GM19324 (cell line): ENCODE measurements around the gene NUP210.

ENCODE experiments used
- ATAC-seq: cut with Tn5 transposase; IDR thresholded peaks from one replicate; pipeline ENCODE4 v1.9.1; 2021; ENCODE audit warnings: mild to moderate bottlenecking, moderate library complexity; ENCODE audit not compliant: unreplicated experiment, low FRiP score

Gene NUP210

DNA sequence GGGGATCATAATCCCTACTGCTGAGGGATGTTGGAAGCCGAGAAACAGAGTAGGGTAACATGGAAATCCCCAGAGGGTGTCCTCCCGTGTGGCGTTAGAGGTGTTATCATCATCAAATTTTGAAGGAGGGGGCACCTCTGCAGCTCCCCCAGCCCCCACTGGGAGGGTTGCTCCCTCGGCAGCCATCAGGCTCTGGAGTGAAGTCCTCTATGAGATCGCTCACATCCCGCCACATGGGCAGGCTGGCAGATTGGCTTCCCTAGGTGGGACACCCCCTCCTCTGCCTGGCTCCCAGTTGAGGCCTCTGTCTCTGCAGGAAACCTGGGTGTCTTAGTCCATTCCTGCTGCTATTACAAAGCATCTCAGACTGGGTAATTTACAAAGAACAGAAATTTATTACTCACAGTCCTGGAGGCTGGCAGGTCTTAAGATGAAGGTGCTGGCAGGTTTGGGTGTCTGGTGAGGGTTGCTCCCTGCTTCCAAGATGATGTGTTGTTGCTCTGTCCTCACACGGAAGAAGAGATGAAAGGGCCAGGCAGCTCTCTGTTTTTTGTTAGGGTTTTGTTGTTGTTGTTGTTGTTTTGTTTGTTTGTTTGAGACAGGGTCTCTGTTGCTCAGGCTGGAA, 120.5 kb downstream of the NUP210 start:
- ATAC-seq, result no peak

DNA sequence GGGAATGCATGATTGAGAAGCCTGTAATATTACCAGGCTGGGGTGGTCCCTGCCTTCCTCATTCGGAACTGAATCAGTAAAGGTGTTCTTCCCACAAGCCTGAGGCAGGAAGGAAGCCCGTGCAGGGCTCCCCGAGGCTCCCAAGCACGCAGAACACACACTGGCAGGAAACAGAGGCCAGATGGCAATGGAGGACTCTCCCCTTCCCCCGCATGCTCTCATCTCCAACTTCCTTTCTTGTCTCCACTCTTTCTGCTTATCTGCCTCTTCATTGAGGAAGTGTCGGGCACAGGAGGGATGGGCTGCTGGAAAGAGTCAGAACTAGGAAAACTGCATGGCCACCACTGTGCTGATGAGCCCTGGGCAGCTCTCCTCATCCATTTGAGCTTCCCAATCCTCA, 123.5 kb downstream of the NUP210 start:
- ATAC-seq, result no peak

DNA sequence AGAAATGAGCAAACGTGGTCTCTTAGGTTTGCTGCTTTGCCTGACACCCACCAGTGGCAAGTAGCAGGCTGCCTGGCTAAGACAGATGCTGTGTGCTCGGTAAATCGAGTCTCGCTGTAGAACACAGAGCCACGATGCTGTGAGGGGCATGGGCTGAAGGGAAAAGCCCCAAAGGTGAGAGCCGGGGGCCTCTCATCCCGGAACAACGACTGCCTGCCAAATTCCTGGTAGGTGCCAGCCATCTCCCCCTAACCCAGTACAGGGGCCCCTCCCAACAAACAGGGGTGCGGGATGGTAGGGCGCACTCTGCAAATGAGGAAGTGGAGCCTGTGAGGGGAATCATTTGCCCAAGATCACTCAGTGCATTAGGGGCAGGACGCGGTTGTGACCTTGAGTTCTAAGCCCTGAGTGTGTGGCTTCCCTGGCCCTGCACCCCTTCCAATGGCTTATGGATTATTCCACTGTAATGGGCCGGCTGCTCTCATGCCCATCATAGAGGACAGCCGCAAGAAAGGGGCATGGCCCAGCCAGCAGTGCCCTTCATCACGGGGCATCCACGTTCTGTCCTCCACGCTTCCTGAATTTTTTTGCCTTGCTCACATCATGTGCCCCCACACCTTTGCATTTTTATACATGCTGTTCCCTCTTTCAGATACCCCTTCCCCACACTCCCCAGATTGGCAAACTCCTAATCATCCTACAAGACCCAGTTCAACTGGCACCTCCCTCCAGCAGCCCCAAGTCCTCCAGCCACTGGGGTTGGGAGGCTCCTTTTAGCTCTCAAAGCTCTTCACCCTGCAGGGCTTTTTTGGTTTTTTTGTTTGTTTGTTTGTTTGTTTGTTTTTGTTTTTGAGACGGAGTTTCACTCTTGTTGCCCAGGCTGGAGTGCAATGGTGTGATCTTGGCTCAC, 125.4 kb downstream of the NUP210 start:
- no peak for ATAC-seq

DNA sequence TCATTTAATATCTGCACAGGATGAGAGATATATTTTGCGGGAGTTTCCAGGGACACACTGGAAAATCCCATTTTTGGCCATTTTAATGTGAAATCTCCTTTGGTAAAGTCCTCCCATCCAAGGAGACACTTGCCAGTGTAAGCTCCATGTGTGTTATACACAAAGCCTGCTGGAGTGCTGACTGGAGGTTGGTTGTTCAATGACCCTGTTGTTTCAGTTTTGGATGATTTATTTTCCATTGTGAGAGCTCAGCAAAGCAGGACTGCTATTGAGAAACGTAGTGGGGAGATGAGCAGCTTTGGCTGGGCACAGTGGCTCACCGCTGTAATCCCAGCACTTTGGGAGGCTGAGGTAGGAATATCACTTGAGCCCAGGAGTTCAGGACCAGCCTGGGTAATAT, 127.7 kb downstream of the NUP210 start:
- ATAC-seq, result no peak

DNA sequence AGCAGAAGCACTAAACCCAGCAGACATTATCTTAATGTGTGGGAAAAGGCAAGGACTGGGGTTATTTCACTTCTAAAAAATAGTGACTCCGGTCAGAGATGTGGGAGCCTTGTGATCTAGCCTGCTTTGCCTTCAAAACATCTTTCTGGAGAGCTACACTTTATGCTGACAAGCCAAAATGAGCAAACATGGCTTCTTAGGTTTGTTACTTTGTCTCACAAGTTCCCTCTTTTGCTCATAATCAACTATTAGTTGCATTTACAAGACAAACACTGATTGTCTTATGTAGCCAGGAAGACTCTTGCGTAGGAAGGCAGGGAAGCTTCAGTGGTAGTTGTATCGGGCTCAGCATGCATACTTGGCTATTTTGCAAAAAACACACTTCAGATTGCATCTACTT, 129.2 kb downstream of the NUP210 start:
- ATAC-seq, result no peak

DNA sequence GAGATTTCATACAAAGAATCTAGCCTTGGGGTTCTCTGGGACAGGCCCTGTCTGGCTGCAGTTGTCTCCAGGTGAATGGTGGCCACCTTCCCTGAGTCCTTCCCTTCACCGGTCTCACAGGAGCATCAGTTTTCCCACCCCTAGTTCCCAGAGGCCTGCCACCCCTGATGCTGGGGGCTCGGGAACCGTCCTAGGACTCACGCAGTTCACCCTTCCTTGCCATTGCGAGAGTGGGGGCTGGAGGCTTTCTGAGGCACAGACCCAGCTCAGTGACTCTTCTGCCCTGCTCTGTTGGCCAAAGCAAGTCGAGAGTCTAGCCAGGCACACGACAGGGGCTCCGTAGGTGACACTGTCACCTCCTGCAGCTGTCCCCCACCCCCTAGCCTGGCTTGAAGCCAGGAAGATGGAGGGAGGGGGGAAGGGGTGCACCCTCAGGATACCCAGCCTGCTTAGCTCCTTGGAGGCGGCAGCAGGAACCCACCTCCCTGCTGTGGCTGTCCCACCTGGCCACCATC, 130.3 kb downstream of the NUP210 start:
- ATAC-seq, result no peak

DNA sequence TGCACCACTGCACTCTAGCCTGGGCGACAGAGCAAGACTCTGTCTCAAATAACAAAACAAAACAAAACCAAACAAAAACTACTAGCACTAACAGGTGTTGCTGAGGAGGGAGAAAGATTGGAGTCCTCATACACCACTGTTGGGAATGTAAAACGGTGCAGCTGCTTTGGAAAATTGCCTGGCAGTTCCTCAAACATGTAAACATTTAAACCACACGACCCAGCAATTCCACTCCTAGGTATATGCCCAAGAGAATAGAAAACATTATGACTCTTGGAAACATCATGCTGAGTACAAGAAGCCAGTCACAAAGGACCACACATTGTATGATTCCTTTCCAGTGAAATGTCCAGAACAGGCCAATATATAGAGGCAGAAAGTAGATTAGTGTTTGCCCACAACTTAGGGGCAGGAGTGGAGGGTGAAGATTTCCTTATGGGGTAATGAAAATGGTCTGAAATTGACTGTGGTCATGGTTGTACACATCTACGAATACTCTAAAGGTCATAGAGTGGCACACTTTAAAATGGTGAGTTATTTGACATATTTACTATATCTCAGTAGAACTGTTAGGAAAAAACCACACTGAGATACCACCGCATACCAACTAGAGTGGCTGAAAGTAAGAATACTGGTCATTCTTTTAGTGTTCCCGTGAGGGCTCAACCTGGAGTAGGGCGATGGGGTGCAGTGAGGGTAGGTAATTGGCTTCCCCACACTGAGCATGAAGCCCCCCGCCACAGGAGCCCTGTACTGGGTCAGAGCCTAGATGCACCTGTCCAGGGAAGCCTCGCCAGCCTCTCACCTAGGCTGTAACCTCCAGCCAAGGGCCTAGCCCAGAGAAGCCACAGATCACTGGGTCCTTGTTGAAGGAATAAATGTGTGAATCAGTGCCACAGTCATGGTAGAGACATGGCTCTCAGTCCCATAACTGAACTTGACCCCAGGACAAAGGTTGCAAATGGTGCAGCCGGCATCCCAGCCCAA, 131.1 kb downstream of the NUP210 start:
- no peak for ATAC-seq

DNA sequence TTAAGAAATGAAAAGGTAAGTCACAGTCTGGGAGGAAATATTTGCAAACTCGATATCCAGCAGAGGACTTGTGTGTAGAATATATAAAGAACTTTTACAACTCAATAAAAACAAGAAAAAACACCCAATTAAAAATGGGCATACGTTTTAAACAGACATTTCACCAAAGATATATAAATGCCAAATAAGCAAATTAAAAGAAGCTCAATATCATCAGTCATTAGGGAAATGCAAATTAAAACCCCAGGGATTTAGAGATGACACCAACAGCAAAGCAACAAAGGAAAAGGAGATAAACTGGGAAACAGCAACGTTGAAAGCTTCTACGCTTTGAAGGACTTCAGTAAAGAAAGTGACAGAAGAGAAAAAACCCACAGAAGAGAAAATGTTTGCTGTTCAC, 132.3 kb downstream of the NUP210 start:
- no peak for ATAC-seq

DNA sequence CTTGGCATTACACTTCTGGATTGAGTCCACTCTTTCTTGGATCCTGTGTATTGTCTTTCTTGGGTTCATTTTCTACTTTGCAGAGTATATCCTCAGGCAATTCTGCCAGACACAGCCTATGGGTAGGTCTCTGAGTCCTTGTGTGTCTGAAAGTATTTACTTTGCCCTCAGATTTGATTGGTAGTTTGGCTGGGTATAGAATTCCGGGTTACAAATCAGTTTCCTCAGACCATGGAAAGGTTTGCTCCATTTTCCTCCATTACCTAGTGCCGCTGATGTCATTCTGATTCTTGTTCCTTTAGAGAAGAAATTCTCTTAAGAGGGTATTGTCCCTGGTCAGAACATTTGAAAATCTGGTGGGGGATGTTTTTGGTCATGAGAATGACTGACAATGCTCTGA, 133.2 kb downstream of the NUP210 start:
- ATAC-seq, result no peak

DNA sequence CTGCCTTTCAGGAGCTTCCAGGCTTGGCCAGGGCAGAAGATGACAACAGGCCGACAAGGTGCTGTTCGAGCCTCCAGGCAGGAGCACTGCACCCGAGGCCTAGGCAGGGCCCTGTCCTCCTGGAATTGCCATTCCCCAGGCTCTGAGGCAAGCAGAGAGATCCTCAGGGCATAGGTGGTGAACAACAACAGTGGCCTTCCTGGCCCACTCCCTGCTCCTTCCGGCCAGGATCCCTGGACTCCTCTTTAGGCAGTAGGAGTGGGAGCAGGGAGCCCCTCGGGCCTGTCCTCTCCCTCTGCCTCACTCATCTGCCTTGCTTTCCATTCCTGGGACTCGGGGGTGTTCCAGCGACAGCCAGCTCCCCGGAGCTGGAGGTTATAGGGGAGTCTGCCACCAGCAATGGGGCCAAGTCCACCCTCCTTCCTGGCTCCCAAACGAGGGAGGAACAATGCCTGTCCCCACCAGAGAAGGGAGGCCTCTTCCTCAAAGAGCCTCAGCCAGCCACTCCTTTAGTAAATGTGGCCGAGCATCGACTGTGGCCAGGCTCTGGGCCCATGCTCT, 135.0 kb downstream of the NUP210 start:
- ATAC-seq, result no peak

DNA sequence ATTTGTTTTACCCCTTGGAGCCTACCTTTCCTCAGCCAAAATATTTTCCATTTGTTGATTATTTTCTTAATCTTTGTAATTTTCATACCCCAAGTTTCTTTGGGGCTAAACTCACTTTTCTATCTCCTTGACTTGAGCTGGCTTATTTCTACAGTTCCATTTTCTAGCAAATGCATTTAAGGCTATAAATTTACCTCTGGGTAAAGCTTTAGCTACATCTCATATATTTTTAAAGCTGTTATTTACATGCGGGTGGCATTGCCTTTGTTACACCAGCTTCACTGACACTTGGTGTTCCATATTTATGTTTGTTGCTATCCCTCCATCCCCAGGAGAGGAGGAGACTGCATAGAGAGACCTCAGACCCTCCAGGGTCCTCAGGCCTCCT, 136.3 kb downstream of the NUP210 start:
- no peak for ATAC-seq

DNA sequence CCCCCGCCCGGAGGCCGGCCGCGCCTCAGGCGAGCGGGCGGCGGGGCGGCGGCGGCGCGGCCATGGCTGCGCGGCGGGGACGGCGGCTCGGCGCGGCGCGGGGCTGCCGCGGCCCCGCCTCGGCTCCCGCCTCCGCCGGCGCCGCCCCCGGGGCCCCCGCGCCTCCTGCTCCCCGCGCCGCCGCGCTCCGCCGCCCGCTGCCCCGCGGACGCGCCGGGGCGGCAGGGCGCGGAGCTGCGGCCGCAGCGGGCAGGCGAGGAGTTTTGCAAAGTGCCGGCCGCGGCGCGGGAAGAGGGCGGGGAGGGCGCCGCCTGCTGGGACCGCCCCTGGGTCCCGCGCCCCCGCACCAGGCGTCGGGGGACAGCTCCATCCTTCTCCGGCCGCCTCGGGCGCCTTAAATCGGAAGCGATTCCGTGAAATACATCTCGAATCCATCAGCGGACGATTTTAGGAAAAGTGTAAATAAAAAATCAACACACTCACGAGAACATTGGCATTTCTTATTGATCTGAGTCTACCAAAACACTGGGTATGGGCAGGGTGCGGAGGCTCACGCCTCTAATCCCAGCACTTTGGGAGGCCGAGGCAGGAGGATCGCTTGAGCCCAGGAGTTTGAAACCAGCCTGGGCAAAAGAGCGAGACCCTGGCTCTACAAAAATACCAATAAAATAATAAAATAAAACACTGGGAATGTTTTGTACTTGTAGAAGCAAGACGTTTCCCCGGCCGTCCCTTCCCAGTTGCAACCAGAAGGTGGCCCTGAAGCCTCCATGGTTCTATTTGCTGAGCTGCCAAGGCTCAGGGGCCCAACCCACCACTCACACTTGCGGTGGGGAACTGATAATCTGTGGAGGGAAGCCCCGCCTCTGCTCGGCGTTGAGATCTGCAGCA, 136.9 kb downstream of the NUP210 start:
- no peak for ATAC-seq

DNA sequence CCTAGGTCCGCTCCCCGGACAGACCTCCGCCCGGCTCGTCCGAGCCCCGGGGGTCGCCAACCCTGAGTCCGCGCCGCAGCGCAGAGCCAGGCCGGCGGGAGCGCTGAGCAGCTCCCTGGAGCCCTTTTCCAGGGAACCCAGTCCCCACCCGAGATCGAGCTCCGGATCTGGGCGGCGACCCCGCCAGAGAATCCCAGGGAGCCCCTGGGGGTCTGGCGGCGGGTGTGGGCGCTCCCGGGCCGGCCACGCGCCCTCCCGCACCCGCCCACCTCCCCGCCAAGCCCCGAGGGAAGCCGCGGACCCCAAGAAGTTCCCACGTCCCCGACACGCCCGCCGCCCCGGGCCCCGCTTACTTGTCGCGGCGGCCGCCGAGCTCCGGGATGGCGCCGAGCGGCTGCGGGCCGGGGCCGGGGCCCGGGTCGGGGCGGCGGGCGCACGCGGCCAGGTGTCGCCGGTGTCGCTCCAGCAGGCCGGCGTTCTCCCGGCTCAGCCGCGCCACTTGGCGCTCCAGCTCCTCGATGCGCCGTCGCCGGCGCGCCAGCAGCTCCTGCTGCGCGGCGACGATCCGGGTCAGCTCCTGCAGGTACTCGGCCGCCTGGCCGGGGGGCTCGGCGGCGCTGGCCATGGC, 137.7 kb downstream of the NUP210 start:
- no peak for ATAC-seq

DNA sequence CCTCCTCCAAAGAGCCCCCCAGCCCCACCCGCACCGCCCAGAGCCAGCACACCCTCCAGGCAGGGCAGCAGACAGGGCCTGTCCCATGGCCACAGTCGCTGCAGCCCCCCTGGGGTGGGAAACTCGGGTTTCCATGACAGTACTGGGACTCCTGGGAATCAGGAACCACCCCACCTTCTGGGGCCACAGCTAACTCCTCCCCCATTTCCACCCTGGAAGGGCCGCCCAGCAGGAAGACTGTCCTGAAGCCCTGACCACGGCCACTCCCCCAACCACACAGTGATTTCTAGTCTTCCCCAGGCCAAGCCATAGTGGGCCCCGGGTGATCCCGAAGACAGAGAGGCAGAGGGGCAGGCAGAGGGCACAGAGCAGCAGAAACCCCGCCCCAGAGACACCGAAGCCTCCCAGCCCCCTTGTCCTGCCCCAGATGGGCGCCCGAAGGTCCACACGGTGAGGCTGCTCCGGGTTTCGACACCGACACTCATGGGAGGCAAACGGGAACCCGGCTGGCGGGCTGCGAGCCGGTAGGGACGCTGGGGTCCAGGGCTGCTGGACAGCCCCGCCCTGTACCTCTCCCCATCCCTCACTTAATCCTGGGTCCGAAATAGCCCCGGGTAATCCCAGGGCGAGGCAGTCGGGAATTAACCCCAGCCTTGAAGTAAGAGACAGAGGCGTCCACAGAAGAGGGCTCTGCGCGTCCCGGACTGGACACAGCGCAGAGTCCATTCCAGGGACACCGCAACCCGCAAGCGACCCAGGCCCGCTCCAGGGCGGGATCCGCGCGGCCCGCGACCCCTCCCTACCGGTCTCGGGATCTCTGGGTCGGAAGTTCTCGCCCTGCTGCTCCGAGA, 138.4 kb downstream of the NUP210 start:
- ATAC-seq, result no peak

DNA sequence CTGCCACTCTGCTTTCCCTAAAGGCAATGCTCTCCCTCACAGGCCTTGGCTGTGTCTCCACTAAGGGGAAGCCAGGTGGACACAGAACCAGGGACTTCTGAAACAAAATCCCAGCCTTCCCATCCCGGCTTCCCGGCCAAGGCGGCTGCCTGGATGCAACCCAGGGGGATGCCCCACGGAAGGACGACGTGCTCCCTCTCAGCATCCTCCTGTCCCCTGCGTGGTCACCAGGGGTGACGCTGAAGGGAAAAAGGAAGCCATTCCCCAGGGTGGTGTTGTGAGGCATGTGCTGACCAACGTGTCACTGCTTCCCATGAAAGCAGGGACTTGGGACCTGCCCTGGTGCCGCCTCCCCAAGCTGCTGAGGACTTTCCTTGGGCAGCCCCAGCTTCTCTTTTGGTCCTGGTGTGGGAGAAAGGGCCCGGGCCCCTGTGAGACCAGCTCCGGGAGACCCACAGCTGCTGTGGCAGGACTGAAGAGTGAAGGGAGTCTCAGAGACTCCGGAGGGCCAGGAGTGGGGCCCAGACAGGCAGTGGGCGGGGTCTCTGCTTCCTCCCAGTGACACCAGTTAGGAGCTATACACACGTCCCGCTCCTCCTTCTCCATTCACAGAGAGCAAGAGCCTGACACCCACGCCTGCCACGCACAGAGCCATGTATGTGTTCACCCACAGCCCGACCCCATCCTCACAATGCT, 139.2 kb downstream of the NUP210 start:
- ATAC-seq, result no peak

DNA sequence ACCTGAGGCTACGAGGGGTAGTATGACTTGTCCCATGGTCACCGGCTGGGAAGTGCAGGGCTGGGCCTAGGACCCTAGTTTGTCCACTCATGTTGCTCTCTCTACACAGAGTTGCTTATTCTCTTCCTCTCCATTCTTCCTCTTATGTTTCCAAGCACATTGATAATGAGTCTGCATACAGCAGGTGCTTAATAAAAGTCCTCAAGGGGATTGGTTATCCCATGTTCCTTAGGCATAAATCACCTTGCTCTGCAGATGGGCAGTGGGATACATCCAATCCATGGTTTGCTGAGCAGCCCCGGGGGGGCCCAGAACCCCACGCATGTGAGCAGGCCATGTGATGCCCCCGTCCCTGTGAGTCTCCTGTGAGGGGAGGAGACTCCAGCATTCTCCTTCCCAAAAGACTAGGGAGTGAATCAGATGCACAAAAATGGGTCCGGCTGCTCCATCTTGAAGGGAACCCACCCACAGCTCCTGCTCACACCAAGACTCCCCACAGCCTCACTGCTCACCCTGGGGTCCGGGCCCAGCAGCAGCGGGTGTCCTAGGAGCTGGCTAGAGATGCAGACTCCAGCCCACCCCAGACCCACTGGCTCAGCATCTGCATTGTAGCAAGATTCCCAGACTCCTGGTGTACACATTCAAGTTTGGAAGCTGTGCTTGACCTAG, 139.9 kb downstream of the NUP210 start:
- no peak for ATAC-seq

DNA sequence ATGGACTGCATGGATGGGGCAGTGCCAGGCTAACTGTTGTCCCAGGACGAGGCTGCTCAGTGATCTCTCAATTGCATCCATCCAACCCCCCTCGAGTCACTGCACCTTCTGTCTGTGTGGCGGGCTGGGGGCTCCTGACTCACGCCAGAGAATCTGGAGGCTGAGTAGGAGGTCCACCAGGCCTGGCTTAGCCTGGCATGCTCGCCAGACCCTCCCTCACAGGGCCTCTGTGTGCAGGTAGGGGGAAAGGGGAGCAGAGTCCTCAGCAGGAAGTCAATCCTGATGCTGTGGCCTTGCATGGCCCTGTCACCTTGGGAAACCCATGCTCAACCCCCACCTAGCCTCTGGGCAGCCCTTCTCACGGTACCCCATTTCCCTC, 140.6 kb downstream of the NUP210 start:
- ATAC-seq, result no peak
